BLaER1 treated with 17β-estradiol and CSF1 and Interleukin-3, amounts not matched to agents 10 nM and 100 nM (cell line): ENCODE results near the gene ELL.
A peak's percentile ranks its signal among the peaks of the same experiment; 100 is the strongest.

Source experiments
- H3K27ac ChIP-seq, 11 experiments: shearing (Covaris generic); formaldehyde crosslinking; 2 replicates each; pipeline ENCODE4 v1.8.1; 2022
- H3K27me3 ChIP-seq, 11 experiments: shearing (Covaris generic); formaldehyde crosslinking; 2 replicates each; pipeline ENCODE4 v1.8.1; 2022
- H3K36me3 ChIP-seq, 11 experiments: shearing (Covaris generic); formaldehyde crosslinking; 2 replicates each; pipeline ENCODE4 v1.8.1; 2022
- H3K4me1 ChIP-seq, 10 experiments: shearing (Covaris generic); formaldehyde crosslinking; 2 replicates each; pipeline ENCODE4 v1.8.1; 2022
- H3K4me2 ChIP-seq, 11 experiments: shearing (Covaris generic); formaldehyde crosslinking; 2 replicates each; pipeline ENCODE4 v1.8.1; 2022
- H3K4me3 ChIP-seq, 10 experiments: shearing (Covaris generic); formaldehyde crosslinking; 2 replicates each; pipeline ENCODE4 v1.8.1; 2022
- H3K9ac ChIP-seq, 11 experiments: shearing (Covaris generic); formaldehyde crosslinking; 2 replicates each; pipeline ENCODE4 v1.8.1; 2022
- H3K9me3 ChIP-seq, 11 experiments: shearing (Covaris generic); formaldehyde crosslinking; replicated peaks in 1 of 11; 2 replicates each; pipeline ENCODE4 v1.8.1; 2022
- H4K20me1 ChIP-seq, 11 experiments: shearing (Covaris generic); formaldehyde crosslinking; 2 replicates each; pipeline ENCODE4 v1.8.1; 2022
- Cebpa-rat ChIP-seq, 11 experiments: shearing (Covaris generic); IDR thresholded peaks; 2 replicates each; pipeline ENCODE4 v1.8.1; 2022

ELL gene

DNA sequence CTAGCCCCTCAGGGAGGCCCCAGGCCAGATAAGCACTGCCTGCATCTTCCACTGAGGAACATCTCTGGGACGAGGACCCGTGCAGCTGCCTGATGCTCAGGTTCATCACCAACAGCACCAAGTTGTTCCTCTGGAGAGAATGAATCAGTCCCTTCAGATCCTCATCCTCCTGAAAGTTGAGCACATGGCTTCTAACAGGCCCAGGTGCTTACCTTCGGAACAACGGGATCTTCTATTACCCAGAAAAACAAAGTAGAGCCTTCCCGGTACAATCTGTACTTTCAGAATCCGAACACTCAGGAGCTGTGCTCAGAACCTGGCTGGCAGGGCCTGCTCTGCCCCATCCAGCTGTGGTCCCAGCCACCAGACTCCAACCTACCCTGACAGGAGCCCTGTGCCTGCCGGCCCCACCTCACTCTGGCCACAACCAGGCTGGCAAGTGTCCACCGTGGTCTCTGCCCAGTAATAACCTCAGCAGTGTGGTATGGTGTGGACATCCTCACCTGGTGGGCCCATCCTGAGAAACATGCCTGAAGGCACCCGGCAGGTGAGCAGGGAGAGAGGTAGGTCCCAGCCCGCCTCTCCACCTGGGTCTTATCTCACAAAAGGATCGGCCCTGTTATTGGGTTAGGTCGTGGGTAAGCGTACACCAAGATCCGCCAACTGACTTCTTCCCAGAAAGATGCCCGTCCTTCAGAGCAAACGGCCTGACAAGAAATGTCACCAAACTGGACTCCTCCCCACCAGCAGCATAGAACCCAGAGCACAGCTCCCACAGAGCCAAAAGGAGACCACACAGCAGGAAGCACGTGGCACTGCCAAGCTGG, 34.1 kb downstream of the ELL start:
- peak overlapping the region; percentile 27 to 98 (median 95); a peak in 21 of 22 replicates for H3K4me2 ChIP-seq
- no peak for TF ChIP-seq Cebpa-rat (IDR thresholded peaks at IDR 0.05)
- peaks cover 38 to 99% (median 68%) of the 10 kb centered on the region in 11 experiments; a peak in 21 of 22 replicates for H4K20me1 ChIP-seq
- H3K9me3 ChIP-seq: no peaks in the 10 kb centered on the region
- H3K4me3 ChIP-seq: no peak overlapping the region; a peak in 1 of 20 replicates
- H3K27me3 ChIP-seq: no peaks in the 10 kb centered on the region
- peak overlapping the region; percentile 13 to 100 (median 91); a peak in 21 of 22 replicates for H3K27ac ChIP-seq
- H3K36me3 ChIP-seq: peaks cover 0 to 47% (median 7%) of the 10 kb centered on the region in 11 experiments; a peak in 11 of 22 replicates
- H3K4me1 ChIP-seq: peaks cover 77 to 100% (median 89%) of the 10 kb centered on the region in 10 experiments
- H3K9ac ChIP-seq: peak overlapping the region; percentile 1 to 72 (median 47); a peak in 13 of 22 replicates

DNA sequence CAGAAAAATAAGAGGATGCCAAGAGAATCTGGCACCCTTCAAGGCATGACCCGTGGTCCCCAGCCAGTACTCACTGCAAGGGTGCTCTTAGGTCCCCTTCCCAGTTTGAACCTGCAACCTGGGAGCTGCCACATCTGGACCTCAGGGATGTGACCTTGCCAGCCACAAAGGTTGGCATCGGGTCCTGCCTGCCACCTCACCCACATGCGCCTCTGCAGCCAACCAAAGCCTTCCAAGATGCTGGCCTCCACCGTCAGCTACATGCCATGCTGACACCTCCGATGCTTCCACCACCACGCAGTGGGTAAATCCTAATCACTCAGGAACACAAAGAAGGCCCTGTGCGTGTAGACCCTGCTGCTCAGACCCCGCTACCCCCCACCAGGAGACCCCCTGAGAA, 35.1 kb downstream of the ELL start:
- H3K4me3 ChIP-seq: peak overlapping the region in 3 of 10 experiments; percentile 8 to 41 (median 14); a peak in 4 of 20 replicates
- H3K9me3 ChIP-seq: peaks cover 0 to 7% (median 0%) of the 10 kb centered on the region in 11 experiments; a peak in 2 of 22 replicates
- H3K9ac ChIP-seq: peak overlapping the region; percentile 43 to 78 (median 63); a peak in 17 of 22 replicates
- no peaks in the 10 kb centered on the region for H3K27me3 ChIP-seq
- H3K27ac ChIP-seq: peak overlapping the region; percentile 66 to 100 (median 97); a peak in 21 of 22 replicates
- H3K4me1 ChIP-seq: peaks cover 79 to 100% (median 92%) of the 10 kb centered on the region in 10 experiments
- H3K4me2 ChIP-seq: peak overlapping the region; percentile 71 to 98 (median 95)
- TF ChIP-seq Cebpa-rat (IDR thresholded peaks at IDR 0.05): no peak
- peaks cover 31 to 89% (median 57%) of the 10 kb centered on the region in 11 experiments; a peak in 21 of 22 replicates for H4K20me1 ChIP-seq
- H3K36me3 ChIP-seq: peaks cover 0 to 42% (median 7%) of the 10 kb centered on the region in 11 experiments; a peak in 11 of 22 replicates

DNA sequence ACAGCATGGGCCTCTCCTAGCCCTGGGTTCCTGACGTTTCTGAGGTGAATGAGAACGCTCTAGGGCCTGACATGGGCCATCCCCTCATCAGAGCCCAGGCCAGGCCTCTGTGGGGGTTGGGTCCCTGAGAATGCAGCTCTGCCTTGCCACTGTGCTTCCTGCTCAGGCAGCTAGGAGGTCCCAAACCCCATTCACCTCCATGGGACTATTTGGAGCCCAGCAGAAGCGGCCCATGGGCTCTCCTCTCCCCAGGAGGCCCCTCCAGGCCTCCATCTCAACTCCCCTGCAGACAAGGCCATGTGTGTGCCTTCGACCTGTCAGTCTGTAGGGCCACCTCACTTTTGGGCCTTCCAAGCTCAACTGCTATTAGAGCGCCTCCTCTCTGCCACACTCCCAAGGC, 36.9 kb downstream of the ELL start:
- Histone ChIP-seq H4K20me1 (peaks cover 18 to 71% (median 40%) of the 10 kb centered on the region in 11 experiments; a peak in 21 of 22 replicates), H3K4me3 (no peak overlapping the region; a peak in 1 of 20 replicates), H3K4me2 (peak overlapping the region; percentile 71 to 98 (median 95)), H3K4me1 (peaks cover 89 to 100% (median 100%) of the 10 kb centered on the region in 10 experiments), H3K9me3 (peaks cover 0 to 9% (median 0%) of the 10 kb centered on the region in 11 experiments; a peak in 2 of 22 replicates), H3K9ac (peak overlapping the region; percentile 10 to 78 (median 63); a peak in 19 of 22 replicates), H3K27me3 (no peaks in the 10 kb centered on the region), H3K27ac (peak overlapping the region; percentile 66 to 100 (median 97)), H3K36me3 (peaks cover 0 to 27% (median 6%) of the 10 kb centered on the region in 11 experiments; a peak in 4 of 22 replicates)
- no peak for TF ChIP-seq Cebpa-rat (IDR thresholded peaks at IDR 0.05)

DNA sequence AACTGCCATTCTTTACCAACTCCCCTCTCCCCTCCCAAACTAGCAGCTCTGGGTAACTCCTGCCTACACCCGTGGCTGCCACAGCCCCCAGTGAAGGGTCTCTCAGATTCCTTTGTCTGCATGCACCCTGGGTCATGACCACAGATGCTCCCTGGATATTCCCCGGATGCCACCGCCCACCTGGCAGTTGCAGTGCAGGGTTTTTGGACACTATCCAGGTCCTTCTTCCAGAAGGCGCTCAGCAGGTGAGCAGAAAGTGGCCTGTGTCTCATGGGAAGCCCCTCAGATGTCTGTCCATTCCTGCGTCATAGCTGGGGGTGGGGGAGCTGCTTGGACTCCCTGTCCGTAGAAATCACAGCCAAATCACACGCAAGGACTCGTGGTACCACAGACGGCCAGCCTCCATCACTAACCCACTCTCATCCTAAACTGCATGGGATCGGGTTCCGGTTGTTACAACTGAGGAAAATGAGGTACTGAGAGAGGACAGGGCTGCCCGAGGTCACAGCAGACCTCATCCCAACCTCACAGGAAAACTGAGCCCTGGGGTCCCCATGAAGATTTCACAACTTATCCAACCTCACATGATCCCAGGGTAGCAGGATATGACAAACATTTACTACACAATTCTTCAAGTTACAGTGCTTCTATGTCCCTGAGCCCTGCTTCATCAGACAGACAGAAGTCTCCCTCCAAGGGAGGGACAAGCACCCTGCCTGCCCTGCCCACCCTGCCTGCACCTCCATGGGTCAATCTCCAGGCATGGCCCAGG, 38.6 kb downstream of the ELL start:
- Histone ChIP-seq H3K4me1 (peaks cover 90 to 100% (median 99%) of the 10 kb centered on the region in 10 experiments), H3K9me3 (peaks cover 0 to 9% (median 0%) of the 10 kb centered on the region in 11 experiments; a peak in 3 of 22 replicates), H3K4me3 (peak overlapping the region in 3 of 10 experiments; percentile 5 to 27 (median 10); a peak in 4 of 20 replicates), H3K4me2 (peak overlapping the region; percentile 39 to 98 (median 95)), H3K27ac (peak overlapping the region; percentile 66 to 100 (median 97)), H3K27me3 (no peaks in the 10 kb centered on the region), H3K36me3 (peaks cover 0 to 18% (median 6%) of the 10 kb centered on the region in 11 experiments; a peak in 5 of 22 replicates), H3K9ac (peak overlapping the region; percentile 10 to 78 (median 61); a peak in 17 of 22 replicates), H4K20me1 (peaks cover 2 to 59% (median 23%) of the 10 kb centered on the region in 11 experiments; a peak in 20 of 22 replicates)
- TF ChIP-seq Cebpa-rat (IDR thresholded peaks at IDR 0.05): peak in 2 of 11 experiments; percentile 16 to 28; a peak in 1 of 22 replicates

DNA sequence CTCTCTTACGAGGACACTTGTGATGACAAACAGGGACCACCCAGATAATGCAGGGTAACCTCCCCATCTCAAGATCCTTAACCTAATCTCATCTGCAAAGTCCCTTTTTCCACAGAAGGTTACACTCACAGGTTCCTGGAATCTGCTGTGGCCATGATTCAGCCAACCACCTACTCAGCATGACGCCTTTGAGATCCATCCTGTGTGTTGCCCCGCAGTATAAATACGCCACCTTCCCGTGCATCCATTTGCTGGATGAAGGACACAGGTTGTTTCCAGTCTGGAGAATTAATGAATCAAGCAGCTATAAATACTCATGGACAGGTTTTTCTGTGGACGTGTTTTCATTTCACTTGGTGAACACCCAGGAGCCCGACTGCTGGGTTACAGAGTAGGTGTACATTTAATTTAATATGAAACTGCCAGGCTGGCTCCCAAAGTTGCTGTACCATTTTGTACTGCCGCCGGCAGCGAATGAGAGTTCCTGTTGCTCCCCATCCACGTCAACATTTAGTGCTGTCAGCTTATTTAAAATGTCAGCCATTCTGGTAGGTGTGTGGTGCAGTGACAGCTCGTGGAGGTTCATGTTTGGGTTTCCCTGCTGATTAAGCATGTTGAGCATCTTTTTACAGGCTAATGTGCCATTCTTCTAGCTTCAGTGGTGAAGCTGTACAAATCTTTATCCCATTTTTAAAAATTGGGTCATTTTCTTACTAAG, 40.2 kb downstream of the ELL start:
- Histone ChIP-seq H3K36me3 (peaks cover 0 to 22% (median 11%) of the 10 kb centered on the region in 11 experiments; a peak in 11 of 22 replicates), H3K9ac (peak overlapping the region in 9 of 11 experiments; percentile 78 to 91 (median 86); a peak in 13 of 22 replicates), H3K4me3 (no peak overlapping the region; a peak in 1 of 20 replicates), H3K4me1 (peaks cover 90 to 100% (median 99%) of the 10 kb centered on the region in 10 experiments), H3K4me2 (peak overlapping the region in 10 of 11 experiments; percentile 89 to 99 (median 96); a peak in 19 of 22 replicates), H3K27me3 (no peaks in the 10 kb centered on the region), H3K27ac (peak overlapping the region; percentile 85 to 100 (median 98)), H4K20me1 (peaks cover 0 to 42% (median 6%) of the 10 kb centered on the region in 11 experiments; a peak in 13 of 22 replicates), H3K9me3 (peaks cover 0 to 25% (median 0%) of the 10 kb centered on the region in 11 experiments; a peak in 7 of 22 replicates)
- no peak for TF ChIP-seq Cebpa-rat (IDR thresholded peaks at IDR 0.05)

DNA sequence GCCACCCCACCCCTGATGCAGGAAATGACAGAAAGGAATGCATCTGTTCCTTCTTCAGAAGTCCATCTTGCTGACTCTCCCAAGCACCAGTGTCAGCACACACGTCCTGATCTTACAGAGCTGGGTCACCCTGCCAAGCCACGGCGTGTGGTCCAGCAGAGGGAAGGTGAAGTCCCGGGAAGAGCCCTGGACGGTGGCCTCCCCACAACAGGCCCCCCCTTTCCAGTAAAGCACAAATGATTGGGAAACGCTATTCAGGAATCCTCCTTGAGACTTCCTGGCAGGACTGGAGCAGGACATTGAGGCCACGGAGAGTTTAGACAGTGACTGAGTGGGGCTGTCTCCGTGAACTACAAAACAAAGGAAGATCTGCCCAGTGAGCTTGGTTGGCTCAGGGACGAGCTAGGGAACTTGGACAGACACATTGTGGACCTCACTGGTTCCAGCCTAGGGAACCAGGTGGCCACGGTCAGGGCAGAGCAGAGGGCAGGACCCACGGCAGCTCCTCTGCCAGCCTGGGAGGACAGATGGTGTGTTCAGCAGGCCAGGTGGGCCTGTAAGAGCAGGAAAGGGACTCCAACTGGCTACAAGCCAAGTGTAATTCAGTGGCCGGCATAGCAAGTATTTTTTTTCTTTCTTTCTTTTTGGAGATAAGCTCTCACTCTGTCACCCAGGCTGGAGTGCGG, 41.7 kb downstream of the ELL start:
- Histone ChIP-seq H3K9me3 (peaks cover 0 to 26% (median 0%) of the 10 kb centered on the region in 11 experiments; a peak in 7 of 22 replicates), H3K4me3 (peak overlapping the region in 5 of 10 experiments; percentile 12 to 32 (median 20); a peak in 7 of 20 replicates), H3K27me3 (no peaks in the 10 kb centered on the region), H3K4me1 (peaks cover 90 to 100% (median 99%) of the 10 kb centered on the region in 10 experiments), H4K20me1 (peaks cover 0 to 37% (median 0%) of the 10 kb centered on the region in 11 experiments; a peak in 5 of 22 replicates), H3K4me2 (peak overlapping the region; percentile 86 to 99 (median 96)), H3K27ac (peak overlapping the region; percentile 85 to 100 (median 98)), H3K36me3 (peaks cover 0 to 31% (median 14%) of the 10 kb centered on the region in 11 experiments; a peak in 11 of 22 replicates), H3K9ac (peak overlapping the region; percentile 77 to 91 (median 85))
- peak in 1 of 11 experiments; percentile 43; a peak in 1 of 22 replicates for TF ChIP-seq Cebpa-rat (IDR thresholded peaks at IDR 0.05)
